HepG2 (cell line): ENCODE data around the gene GZF1. TPM values are rescaled to one million over a fixed set of nuclear protein-coding genes. Genes with fewer than 3 reads are reported as not detected.

Experiments used
- IRX3 ChIP-seq: sonication (generic); formaldehyde crosslinking; IDR thresholded peaks from 2 replicates; pipeline ENCODE4 v1.8.1; 2023; ENCODE audit warnings: mild to moderate bottlenecking, low read depth, missing genetic modification reagents, borderline replicate concordance
- JUNB ChIP-seq: sonication (generic); formaldehyde crosslinking; IDR thresholded peaks from 2 replicates; pipeline ENCODE4 v1.8.0; 2022; ENCODE audit warnings: missing genetic modification reagents, mild to moderate bottlenecking, borderline replicate concordance
- KLF6 ChIP-seq: IDR thresholded peaks from 2 replicates; pipeline ENCODE4 v1.8.0; 2016; ENCODE audit warnings: missing biosample characterization, missing genetic modification reagents
- ZNF788 ChIP-seq: sonication (generic); formaldehyde crosslinking; IDR thresholded peaks from 2 replicates; pipeline ENCODE4 v1.5.0; 2020; ENCODE audit warnings: mild to moderate bottlenecking, missing genetic modification reagents, borderline replicate concordance
- polyA plus RNA-seq, 8 experiments: library from polyadenylated mRNA; depleted of rRNA in 3 of 8; stranded (reverse) in 7 of 8; unstranded in 1 of 8; fragments of >200 nt; fragmentation: Illumina TruSeq in 4 of 8; extraction: Trizol in 4 of 8; gene quantifications; 2 replicates each; pipeline versions ENCODE4 v1.2.1 to v1.2.3, GENCODE V29; 2011 to 2016; ENCODE audit warnings: low read depth in 4 of 8, missing spikeins in 1 of 8, mixed read lengths in 1 of 8; ENCODE audit not compliant: insufficient read depth in 1 of 8
- total RNA-seq, 5 experiments: library from RNA; depleted of rRNA; stranded (reverse); fragments of >200 nt; fragmentation: Illumina TruSeq; extraction: Trizol; gene quantifications; 2 replicates each; pipeline ENCODE4 v1.2.3, GENCODE V29; 2016; ENCODE audit warnings: low read depth in 1 of 5
- TF ChIP-seq, protein P1 (sequence below): sonication (generic); formaldehyde crosslinking; IDR thresholded peaks from 2 replicates; pipeline ENCODE4 v1.4.0; 2020; ENCODE audit warnings: missing genetic modification reagents
- TF ChIP-seq, protein P2 (sequence below), 2 experiments: fragments of 450-650 bp in 1 of 2; sonication (generic) in 1 of 2; formaldehyde crosslinking in 1 of 2; IDR thresholded peaks; 2 replicates each; pipeline versions ENCODE4 v1.6.1 to v1.8.0; 2016 to 2022; ENCODE audit warnings: antibody characterized with exemption in 1 of 2, mild to moderate bottlenecking in 1 of 2, missing genetic modification reagents in 1 of 2
- TF ChIP-seq, protein P3 (sequence below): sonication (generic); formaldehyde crosslinking; IDR thresholded peaks from 2 replicates; pipeline ENCODE4 v1.5.1; 2020; ENCODE audit warnings: missing genetic modification reagents, mild to moderate bottlenecking, borderline replicate concordance

GZF1 gene
- total and polyA plus RNA-seq, 2 of the 13 experiments (the other 11 are each of a cell fraction or from before 2014, with no cell fraction given) = 16.9 to 26.0 TPM

DNA sequence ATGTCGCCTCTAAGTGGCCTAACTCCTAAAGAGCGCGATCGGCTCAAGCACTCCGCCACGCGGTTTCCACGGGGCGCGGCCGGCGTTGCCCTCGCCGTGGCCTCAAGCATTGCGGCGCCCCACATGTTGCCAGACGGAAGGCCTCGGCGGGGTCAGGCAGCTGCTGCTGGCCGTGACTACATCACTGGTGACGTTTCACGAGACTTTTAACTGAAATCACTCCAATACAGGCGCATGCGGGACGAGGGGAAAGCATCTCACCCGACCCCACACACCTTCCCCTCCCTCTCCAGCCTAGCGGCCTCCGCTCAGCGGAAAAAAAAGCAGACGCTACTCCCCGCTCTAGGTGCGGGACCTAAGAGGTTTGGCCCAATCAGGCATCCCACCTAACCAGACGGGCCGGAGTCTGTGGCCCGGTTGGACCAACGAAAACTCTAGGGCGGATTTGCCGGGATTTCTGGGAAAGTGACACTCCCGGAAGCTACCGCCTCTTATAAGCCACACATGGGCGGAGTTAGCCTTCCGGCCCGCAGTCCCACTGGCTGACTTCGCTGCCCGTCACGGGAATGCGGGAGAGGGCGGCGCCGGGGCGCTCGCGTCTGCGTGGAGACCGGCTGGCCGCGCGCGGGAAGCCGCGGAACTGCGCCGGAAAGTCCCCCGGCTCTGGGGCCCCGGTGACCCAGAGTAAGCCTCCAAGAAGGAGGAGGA, 11.6 kb upstream of the GZF1 start, which contains the start of gene NXT1 (continued):
- TF ChIP-seq KLF6 (peak; percentile 44), ZNF788 (CRISPR knock-in tag) (peak; percentile 89), JUNB (CRISPR knock-in tag) (no peak), IRX3 (CRISPR knock-in tag) (peak; percentile 42; the same call in 1 of the 2 replicates)
- TF ChIP-seq, protein P1, sequence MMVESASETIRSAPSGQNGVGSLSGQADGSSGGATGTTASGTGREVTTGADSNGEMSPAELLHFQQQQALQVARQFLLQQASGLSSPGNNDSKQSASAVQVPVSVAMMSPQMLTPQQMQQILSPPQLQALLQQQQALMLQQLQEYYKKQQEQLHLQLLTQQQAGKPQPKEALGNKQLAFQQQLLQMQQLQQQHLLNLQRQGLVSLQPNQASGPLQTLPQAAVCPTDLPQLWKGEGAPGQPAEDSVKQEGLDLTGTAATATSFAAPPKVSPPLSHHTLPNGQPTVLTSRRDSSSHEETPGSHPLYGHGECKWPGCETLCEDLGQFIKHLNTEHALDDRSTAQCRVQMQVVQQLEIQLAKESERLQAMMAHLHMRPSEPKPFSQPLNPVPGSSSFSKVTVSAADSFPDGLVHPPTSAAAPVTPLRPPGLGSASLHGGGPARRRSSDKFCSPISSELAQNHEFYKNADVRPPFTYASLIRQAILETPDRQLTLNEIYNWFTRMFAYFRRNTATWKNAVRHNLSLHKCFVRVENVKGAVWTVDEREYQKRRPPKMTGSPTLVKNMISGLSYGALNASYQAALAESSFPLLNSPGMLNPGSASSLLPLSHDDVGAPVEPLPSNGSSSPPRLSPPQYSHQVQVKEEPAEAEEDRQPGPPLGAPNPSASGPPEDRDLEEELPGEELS (CRISPR knock-in tag) = peak; percentile 50; the same call in 1 of the 2 replicates
- TF ChIP-seq, protein P2, sequence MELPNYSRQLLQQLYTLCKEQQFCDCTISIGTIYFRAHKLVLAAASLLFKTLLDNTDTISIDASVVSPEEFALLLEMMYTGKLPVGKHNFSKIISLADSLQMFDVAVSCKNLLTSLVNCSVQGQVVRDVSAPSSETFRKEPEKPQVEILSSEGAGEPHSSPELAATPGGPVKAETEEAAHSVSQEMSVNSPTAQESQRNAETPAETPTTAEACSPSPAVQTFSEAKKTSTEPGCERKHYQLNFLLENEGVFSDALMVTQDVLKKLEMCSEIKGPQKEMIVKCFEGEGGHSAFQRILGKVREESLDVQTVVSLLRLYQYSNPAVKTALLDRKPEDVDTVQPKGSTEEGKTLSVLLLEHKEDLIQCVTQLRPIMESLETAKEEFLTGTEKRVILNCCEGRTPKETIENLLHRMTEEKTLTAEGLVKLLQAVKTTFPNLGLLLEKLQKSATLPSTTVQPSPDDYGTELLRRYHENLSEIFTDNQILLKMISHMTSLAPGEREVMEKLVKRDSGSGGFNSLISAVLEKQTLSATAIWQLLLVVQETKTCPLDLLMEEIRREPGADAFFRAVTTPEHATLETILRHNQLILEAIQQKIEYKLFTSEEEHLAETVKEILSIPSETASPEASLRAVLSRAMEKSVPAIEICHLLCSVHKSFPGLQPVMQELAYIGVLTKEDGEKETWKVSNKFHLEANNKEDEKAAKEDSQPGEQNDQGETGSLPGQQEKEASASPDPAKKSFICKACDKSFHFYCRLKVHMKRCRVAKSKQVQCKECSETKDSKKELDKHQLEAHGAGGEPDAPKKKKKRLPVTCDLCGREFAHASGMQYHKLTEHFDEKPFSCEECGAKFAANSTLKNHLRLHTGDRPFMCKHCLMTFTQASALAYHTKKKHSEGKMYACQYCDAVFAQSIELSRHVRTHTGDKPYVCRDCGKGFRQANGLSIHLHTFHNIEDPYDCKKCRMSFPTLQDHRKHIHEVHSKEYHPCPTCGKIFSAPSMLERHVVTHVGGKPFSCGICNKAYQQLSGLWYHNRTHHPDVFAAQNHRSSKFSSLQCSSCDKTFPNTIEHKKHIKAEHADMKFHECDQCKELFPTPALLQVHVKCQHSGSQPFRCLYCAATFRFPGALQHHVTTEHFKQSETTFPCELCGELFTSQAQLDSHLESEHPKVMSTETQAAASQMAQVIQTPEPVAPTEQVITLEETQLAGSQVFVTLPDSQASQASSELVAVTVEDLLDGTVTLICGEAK (IDR thresholded peaks at IDR 0.05) = no peak; the same call in 1 of the 2 replicates
- TF ChIP-seq, protein P2 (CRISPR knock-in tag; IDR thresholded peaks at IDR 0.05) = peak; percentile 51
- TF ChIP-seq, protein P3, sequence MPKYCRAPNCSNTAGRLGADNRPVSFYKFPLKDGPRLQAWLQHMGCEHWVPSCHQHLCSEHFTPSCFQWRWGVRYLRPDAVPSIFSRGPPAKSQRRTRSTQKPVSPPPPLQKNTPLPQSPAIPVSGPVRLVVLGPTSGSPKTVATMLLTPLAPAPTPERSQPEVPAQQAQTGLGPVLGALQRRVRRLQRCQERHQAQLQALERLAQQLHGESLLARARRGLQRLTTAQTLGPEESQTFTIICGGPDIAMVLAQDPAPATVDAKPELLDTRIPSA (CRISPR knock-in tag) = 0 out of 2 replicates have a peak, but pooled peaks have one; percentile 50
- TF ChIP-seq, all 625 proteins: peak for 380
